ENCODE results near the gene EXOC7.

EXOC7 gene

DNA sequence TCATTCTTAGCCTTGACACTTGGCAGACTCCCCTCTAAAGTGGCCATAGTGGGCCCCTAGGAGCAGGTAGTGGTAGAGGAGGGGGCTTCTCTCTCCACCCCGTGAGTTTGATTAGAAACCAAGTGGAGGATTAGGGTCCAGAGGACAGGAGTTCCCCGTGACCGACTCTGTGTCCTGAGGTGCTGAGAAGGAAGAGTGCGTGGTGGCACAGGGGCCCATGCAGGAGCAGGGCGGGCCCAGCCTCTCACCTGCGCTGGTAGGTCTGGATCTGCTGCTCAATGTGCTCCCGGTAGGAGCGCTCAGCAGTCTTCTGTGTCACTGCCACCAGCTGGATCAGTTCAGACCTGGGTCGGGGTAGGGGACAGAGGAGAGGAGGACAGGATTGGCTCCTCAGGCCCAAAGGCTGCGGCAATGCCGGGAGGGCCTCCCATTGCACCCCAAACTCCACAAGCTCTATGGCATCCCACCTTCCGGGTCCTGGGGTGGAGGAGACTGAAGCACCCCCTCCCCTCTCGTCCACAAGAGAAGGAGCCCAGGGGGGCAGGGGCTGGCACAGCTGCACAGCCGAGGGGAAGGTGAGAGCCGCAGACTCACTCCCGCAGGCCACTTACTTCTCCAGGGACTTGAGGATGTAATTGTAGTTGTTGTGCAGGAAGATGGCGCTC, 18.4 kb downstream of the EXOC7 start:
- Histone ChIP-seq H3K18ac (ENCODE audit: low read length) (no peak overlapping the region), H2BK5ac (ENCODE audit: low read length) (no peak overlapping the region), H2BK120ac (ENCODE audit: low read depth, low read length) (no peak overlapping the region), H2BK12ac (ENCODE audit: low read length) (no peak overlapping the region), H3K27ac (replicated peaks; ENCODE audit: low read length) (no peak overlapping the region), H3K23ac (ENCODE audit: low read depth, low read length, poor library complexity) (no peak overlapping the region), H3K4me1 (ENCODE audit: control insufficient read depth in 2 of 2, insufficient read depth in 1 of 2, low read depth in 1 of 2, low read length in 2 of 2) (peaks cover 6% of the 10 kb centered on the region in 2 donors), H3K4me3 (ENCODE audit: low read length in 2 of 2) (no peak overlapping the region), H2BK15ac (ENCODE audit: low read length) (no peak overlapping the region), H3K4ac (ENCODE audit: low read length) (no peak overlapping the region), H3K36me3 (replicated peaks in 1 of 2; ENCODE audit: control insufficient read depth in 2 of 2, insufficient read depth in 2 of 2, low read length in 2 of 2) (peaks cover 50 to 83% of the 10 kb centered on the region in 2 donors), H3K79me1 (ENCODE audit: low read depth, low read length) (no peaks in the 10 kb centered on the region), H3K9me3 (replicated peaks in 1 of 2; ENCODE audit: control insufficient read depth in 2 of 2, insufficient read depth in 1 of 2, low read depth in 1 of 2, low read length in 2 of 2) (no peaks in the 10 kb centered on the region), H2AFZ (ENCODE audit: low read length) (no peak overlapping the region), H3K9ac (ENCODE audit: low read depth, low read length, poor library complexity) (no peak overlapping the region), H3K4me2 (ENCODE audit: insufficient read depth, low read length, poor library complexity, severe bottlenecking) (no peak overlapping the region), H2AK5ac (ENCODE audit: low read depth, low read length) (no peak overlapping the region), H4K8ac (ENCODE audit: low read depth, low read length) (no peak overlapping the region), H3K27me3 (ENCODE audit: control insufficient read depth in 3 of 3, insufficient read depth in 3 of 3, low read depth in 1 of 3, low read length in 3 of 3) (peaks cover 0 to 3% (median 0%) of the 10 kb centered on the region in 3 experiments), H4K91ac (ENCODE audit: low read depth, low read length, poor library complexity) (no peak overlapping the region), H3K14ac (ENCODE audit: low read length) (no peak overlapping the region)
- no peak for DNase-seq (ENCODE audit: low spot score)
- no CpG with 5 or more reads among the region's 17 CpGs for WGBS, 2 donors (ENCODE audit: extremely low coverage in 2 of 2, insufficient read length in 2 of 2, insufficient replicate concordance in 1 of 2)

- Histone ChIP-seq H4K91ac (ENCODE audit: low read depth, low read length, poor library complexity) (no peak overlapping the region), H3K23ac (ENCODE audit: low read depth, low read length, poor library complexity) (no peak overlapping the region), H2AK5ac (ENCODE audit: low read depth, low read length) (no peak overlapping the region), H3K4me1 (ENCODE audit: control insufficient read depth in 2 of 2, insufficient read depth in 1 of 2, low read depth in 1 of 2, low read length in 2 of 2) (peaks cover 15% of the 10 kb centered on the region in 2 donors), H2BK5ac (ENCODE audit: low read length) (no peak overlapping the region), H3K4ac (ENCODE audit: low read length) (no peak overlapping the region), H3K27me3 (ENCODE audit: control insufficient read depth in 3 of 3, insufficient read depth in 3 of 3, low read depth in 1 of 3, low read length in 3 of 3) (peaks cover 0 to 14% (median 1%) of the 10 kb centered on the region in 3 experiments), H3K4me2 (ENCODE audit: insufficient read depth, low read length, poor library complexity, severe bottlenecking) (no peak overlapping the region), H3K9ac (ENCODE audit: low read depth, low read length, poor library complexity) (no peak overlapping the region), H2BK120ac (ENCODE audit: low read depth, low read length) (no peak overlapping the region), H3K18ac (ENCODE audit: low read length) (no peak overlapping the region), H3K79me1 (ENCODE audit: low read depth, low read length) (no peaks in the 10 kb centered on the region), H3K9me3 (replicated peaks in 1 of 2; ENCODE audit: control insufficient read depth in 2 of 2, insufficient read depth in 1 of 2, low read depth in 1 of 2, low read length in 2 of 2) (peaks cover 0 to 1% of the 10 kb centered on the region in 2 donors), H2BK12ac (ENCODE audit: low read length) (no peak overlapping the region), H3K27ac (replicated peaks; ENCODE audit: low read length) (no peak overlapping the region), H3K4me3 (ENCODE audit: low read length in 2 of 2) (no peak overlapping the region), H4K8ac (ENCODE audit: low read depth, low read length) (no peak overlapping the region), H2AFZ (ENCODE audit: low read length) (no peak overlapping the region), H3K36me3 (replicated peaks in 1 of 2; ENCODE audit: control insufficient read depth in 2 of 2, insufficient read depth in 2 of 2, low read length in 2 of 2) (peaks cover 40 to 67% of the 10 kb centered on the region in 2 donors), H2BK15ac (ENCODE audit: low read length) (no peak overlapping the region), H3K14ac (ENCODE audit: low read length) (no peak overlapping the region)
- no CpG with 5 or more reads among the region's 15 CpGs for WGBS, 2 donors (ENCODE audit: extremely low coverage in 2 of 2, insufficient read length in 2 of 2, insufficient replicate concordance in 1 of 2)
- no peak for DNase-seq (ENCODE audit: low spot score)
Measured at GRCh38 chr17:76083536-76084182, 19.9 kb downstream of the EXOC7 start.

GRCh38 chr17:76082326-76083251, 21.0 kb downstream of the EXOC7 start:
- Histone ChIP-seq H3K36me3 (replicated peaks in 1 of 2; ENCODE audit: control insufficient read depth in 2 of 2, insufficient read depth in 2 of 2, low read length in 2 of 2) (peaks cover 31 to 57% of the 10 kb centered on the region in 2 donors), H3K18ac (ENCODE audit: low read length) (no peak overlapping the region)

More at GRCh38 chr17:76082326-76083251, 21.0 kb downstream of the EXOC7 start:
- Histone ChIP-seq H2AK5ac (ENCODE audit: low read depth, low read length) (no peak overlapping the region), H3K14ac (ENCODE audit: low read length) (no peak overlapping the region), H3K27me3 (ENCODE audit: control insufficient read depth in 3 of 3, insufficient read depth in 3 of 3, low read depth in 1 of 3, low read length in 3 of 3) (peaks cover 0 to 25% (median 4%) of the 10 kb centered on the region in 3 experiments), H3K4me2 (ENCODE audit: insufficient read depth, low read length, poor library complexity, severe bottlenecking) (no peak overlapping the region), H3K9ac (ENCODE audit: low read depth, low read length, poor library complexity) (no peak overlapping the region), H4K91ac (ENCODE audit: low read depth, low read length, poor library complexity) (no peak overlapping the region), H3K4me3 (ENCODE audit: low read length in 2 of 2) (no peak overlapping the region), H2BK15ac (ENCODE audit: low read length) (no peak overlapping the region), H3K4ac (ENCODE audit: low read length) (no peak overlapping the region), H2AFZ (ENCODE audit: low read length) (no peak overlapping the region), H3K27ac (replicated peaks; ENCODE audit: low read length) (no peak overlapping the region), H2BK5ac (ENCODE audit: low read length) (no peak overlapping the region), H3K23ac (ENCODE audit: low read depth, low read length, poor library complexity) (no peak overlapping the region), H2BK12ac (ENCODE audit: low read length) (no peak overlapping the region), H3K4me1 (ENCODE audit: control insufficient read depth in 2 of 2, insufficient read depth in 1 of 2, low read depth in 1 of 2, low read length in 2 of 2) (peaks cover 15% of the 10 kb centered on the region in 2 donors), H2BK120ac (ENCODE audit: low read depth, low read length) (no peak overlapping the region), H3K79me1 (ENCODE audit: low read depth, low read length) (no peaks in the 10 kb centered on the region), H3K9me3 (replicated peaks in 1 of 2; ENCODE audit: control insufficient read depth in 2 of 2, insufficient read depth in 1 of 2, low read depth in 1 of 2, low read length in 2 of 2) (peaks cover 0 to 2% of the 10 kb centered on the region in 2 donors), H4K8ac (ENCODE audit: low read depth, low read length) (no peak overlapping the region)
- no CpG with 5 or more reads among the region's 20 CpGs for WGBS, 2 donors (ENCODE audit: extremely low coverage in 2 of 2, insufficient read length in 2 of 2, insufficient replicate concordance in 1 of 2)
- no peak for DNase-seq (ENCODE audit: low spot score)

Measured in neuronal stem cell (in vitro differentiated cells).